ENCODE measurements around the gene CLK4.
"Not testable (repeated sequence)": the region's sequence is repeated elsewhere in the genome, so short reads cannot be mapped to it uniquely, and the experiment has no call there.

The CLK4 gene

GRCh38 chr5:178590141-178590923 lies 36.5 kb downstream of the CLK4 start, which contains the start of gene COL23A1:
Gene COL23A1, minus strand, starts transcription at chr5:178590393.
- H3K4me3 ChIP-seq (ENCODE audit: low read length): no peak within 1 kb of the TSS
- DNase-seq (ENCODE audit: low read depth, low spot score): no peak

- H3K4me3 ChIP-seq (ENCODE audit: low read length): no peak overlapping the region
- no peak for DNase-seq (ENCODE audit: low read depth, low spot score)
These were observed 37.4 kb downstream of the CLK4 start for GRCh38 chr5:178589180-178590140.

GRCh38 chr5:178588769-178589168 lies 38.1 kb downstream of the CLK4 start:
- H3K4me3 ChIP-seq (ENCODE audit: low read length): no peak overlapping the region
- no peak for DNase-seq (ENCODE audit: low read depth, low spot score)

DNA sequence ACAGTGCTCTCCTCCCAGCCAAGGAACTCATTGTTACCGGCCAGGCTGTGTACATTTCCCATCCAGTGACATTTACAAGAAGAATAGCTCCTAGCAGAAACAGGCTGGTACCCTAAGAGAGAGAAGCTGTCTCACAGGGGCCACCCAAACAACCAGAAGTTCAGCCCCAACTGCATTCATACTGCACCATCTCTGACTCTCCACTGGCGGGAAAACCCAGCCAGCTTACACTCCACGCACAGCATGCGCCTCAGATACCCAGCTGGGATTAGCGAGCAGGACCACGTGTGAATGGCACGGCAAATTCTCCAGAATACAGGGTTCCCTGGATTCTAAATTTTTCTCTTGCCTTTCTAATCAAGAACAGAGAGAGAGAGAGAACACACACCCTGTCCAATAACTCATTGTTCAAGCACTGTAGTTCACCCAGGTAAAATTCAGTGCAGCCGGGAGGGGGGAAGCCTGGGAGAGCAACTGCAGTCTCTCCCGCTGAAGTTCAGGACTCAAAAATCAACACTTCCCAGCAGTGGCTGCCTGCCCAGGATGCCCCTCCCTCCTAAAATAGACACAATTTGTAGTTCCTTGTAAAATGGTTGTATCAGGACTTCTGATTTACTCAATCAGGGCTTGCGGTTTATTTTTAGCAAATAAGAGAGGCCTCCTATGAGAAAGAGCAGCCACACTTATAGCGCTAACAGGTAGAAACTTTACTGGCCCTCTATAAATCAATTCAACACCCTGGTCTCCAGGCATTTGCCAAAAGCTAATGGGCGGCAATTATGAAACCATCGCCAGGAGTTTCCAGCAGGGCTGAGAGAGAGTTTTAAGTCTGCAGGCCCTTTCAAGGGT lies 38.9 kb downstream of the CLK4 start:
- no peak for DNase-seq (ENCODE audit: low read depth, low spot score)
- H3K4me3 ChIP-seq (ENCODE audit: low read length): no peak overlapping the region

DNA sequence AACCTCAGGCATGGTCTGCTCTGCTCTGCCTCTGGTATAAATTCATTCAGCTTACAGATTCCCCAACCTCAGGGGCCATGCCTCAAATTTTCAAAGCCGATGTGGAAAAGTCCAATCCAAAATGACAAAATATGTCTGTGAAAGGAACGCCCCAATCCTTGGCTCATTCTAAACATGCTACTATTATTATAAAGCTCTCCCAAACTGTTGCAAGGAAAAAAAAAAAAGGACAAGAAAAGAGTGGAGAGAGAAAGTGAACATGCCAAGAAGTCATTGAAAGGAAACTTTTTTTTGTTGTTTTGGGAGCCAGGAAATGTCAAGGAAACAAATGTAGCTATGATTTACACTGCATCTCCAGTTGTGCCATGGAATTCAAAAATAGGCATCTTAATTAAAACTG lies 40.5 kb downstream of the CLK4 start:
- no peak for DNase-seq (ENCODE audit: low read depth, low spot score)
- H3K4me3 ChIP-seq (ENCODE audit: low read length): no peak overlapping the region

DNA sequence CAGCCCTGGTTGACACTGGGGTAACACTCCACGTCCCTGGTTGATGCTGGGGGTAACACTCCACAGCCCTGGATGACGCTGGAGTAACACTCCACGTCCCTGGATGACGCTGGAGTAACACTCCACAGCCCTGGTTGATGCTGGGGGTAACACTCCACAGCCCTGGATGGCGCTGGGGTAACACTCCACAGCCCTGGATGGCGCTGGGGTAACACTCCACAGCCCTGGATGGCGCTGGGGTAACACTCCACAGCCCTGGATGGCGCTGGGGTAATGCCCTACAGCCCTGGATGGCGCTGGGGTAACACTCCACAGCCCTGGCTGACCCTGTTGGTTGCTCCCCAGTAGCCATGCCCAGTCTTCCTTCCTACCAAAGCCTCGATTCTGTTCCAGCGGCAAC lies 41.4 kb downstream of the CLK4 start:
- H3K4me3 ChIP-seq (ENCODE audit: low read length); DNase-seq (ENCODE audit: low read depth, low spot score): not testable (repeated sequence)

DNA sequence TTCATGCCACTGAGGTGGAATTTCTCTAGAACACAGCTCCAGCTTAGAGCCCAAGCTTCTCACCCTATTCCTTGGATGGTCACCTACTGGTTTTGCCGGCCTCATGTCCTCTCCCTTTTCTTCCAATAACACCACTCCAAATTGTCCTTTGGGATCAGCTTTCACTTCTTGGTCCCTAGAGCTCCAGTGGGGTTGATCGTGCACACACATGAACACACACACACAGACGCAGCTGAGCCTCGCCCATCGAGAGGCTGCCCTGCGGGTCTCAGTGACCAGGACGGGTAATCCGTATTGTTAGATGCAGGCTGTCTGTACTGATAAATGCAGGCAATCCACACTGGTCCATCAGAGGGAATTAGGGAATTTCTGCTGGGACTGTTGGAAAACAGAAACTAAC lies 43.6 kb downstream of the CLK4 start:
- DNase-seq (ENCODE audit: low read depth, low spot score): no peak
- no peak overlapping the region for H3K4me3 ChIP-seq (ENCODE audit: low read length)

DNA sequence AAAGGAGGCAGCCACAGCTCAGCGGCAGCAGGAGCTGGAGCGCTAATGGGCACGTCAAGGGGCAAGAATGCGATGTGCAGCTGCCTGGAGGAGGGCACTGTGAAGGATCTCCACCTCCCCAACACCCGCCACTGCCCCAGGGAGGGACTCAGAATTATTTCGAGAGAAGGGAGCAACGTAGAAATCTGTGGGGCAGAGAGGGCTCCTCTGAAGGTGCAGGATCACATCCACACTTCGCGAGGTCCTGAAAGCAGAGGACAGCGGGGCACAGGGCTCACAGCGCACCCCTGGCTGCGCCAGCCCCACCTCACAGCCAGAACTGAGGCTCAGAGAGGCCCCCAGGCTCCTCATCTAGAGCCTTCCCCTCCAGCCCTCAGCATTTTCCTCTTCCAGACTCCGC lies 44.6 kb downstream of the CLK4 start:
- H3K4me3 ChIP-seq (ENCODE audit: low read length): no peak overlapping the region
- no peak for DNase-seq (ENCODE audit: low read depth, low spot score)

- no peak overlapping the region for H3K4me3 ChIP-seq (ENCODE audit: low read length)
- DNase-seq (ENCODE audit: low read depth, low spot score): no peak
These were observed 45.2 kb downstream of the CLK4 start for GRCh38 chr5:178581621-178582020.

- no peak overlapping the region for H3K4me3 ChIP-seq (ENCODE audit: low read length)
- DNase-seq (ENCODE audit: low read depth, low spot score): no peak
These were observed 46.4 kb downstream of the CLK4 start for GRCh38 chr5:178580271-178580955.

- no peak for DNase-seq (ENCODE audit: low read depth, low spot score)
These were observed 48.9 kb downstream of the CLK4 start for GRCh38 chr5:178577944-178578343.

DNA sequence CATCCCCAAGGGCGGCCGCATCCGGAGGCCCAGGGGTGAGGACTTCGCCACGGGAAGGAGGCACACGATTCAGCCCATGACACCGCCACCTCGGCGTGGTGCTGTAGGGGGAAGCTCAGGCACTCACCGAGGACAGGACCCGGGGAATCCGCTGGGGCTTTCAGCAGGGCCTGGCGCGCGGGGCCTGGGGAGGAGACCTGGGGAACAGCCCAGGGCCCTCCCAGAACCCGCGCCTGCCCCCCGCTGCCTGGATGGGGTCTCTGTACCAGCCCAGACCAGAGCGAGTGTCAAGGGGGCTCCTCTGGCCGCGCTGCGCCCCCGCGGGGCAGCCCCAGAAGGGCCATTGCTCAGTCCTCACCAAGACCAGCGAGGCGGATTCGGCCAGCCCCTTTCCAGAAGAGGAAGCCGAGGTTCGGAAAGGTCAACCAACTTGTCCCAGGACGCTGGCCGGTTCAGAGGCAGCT lies 49.4 kb downstream of the CLK4 start:
- no peak overlapping the region for H3K4me3 ChIP-seq (ENCODE audit: low read length)
- no peak for DNase-seq (ENCODE audit: low read depth, low spot score)

More at GRCh38 chr5:178577944-178578343, 48.9 kb downstream of the CLK4 start:
- no peak overlapping the region for H3K4me3 ChIP-seq (ENCODE audit: low read length)

- H3K4me3 ChIP-seq (ENCODE audit: low read length): no peak overlapping the region
- DNase-seq (ENCODE audit: low read depth, low spot score): no peak
These were observed 50.1 kb downstream of the CLK4 start for GRCh38 chr5:178576591-178577351.

GRCh38 chr5:178573216-178573615 lies 53.6 kb downstream of the CLK4 start:
- DNase-seq (ENCODE audit: low read depth, low spot score): no peak
- H3K4me3 ChIP-seq (ENCODE audit: low read length): no peak overlapping the region

DNA sequence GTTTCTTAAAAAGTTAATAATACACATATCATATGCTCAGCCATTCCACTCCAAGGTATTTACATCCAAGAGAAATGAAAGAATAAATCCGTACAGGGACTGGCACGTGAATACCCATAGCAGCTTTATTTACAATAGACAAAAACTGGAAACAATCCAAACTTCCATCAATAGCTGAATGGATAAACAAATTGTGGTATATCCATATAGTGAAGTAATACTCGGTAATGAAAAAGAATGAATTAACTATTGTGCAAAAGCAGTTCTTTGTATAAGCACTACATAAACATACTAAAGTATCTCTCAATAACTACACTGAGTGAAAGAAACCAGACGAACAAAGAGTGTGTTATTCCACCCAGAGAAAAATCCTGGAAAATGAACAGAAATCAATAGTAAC lies 54.2 kb downstream of the CLK4 start:
- DNase-seq (ENCODE audit: low read depth, low spot score): no peak
- no peak overlapping the region for H3K4me3 ChIP-seq (ENCODE audit: low read length)

DNA sequence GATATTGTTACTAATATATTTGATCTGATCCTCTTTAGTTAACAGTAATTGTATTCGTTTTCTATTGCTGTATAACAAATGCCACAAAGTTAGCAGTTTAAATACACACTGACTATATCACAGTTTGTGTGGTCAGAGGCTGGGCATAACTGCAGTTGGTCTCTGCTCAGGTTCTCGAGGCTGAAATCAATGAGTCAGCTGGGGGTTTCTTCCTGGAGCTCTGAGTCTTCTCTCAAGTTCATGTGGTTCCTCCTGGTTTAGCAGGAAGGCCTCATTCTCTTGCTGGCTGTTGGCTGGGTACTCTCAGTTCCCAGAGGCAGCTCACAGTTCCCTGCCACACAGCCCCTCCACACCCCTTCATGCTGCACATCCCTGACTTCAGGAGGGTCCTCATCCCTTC lies 57.4 kb downstream of the CLK4 start:
- no peak for DNase-seq (ENCODE audit: low read depth, low spot score)

DNA sequence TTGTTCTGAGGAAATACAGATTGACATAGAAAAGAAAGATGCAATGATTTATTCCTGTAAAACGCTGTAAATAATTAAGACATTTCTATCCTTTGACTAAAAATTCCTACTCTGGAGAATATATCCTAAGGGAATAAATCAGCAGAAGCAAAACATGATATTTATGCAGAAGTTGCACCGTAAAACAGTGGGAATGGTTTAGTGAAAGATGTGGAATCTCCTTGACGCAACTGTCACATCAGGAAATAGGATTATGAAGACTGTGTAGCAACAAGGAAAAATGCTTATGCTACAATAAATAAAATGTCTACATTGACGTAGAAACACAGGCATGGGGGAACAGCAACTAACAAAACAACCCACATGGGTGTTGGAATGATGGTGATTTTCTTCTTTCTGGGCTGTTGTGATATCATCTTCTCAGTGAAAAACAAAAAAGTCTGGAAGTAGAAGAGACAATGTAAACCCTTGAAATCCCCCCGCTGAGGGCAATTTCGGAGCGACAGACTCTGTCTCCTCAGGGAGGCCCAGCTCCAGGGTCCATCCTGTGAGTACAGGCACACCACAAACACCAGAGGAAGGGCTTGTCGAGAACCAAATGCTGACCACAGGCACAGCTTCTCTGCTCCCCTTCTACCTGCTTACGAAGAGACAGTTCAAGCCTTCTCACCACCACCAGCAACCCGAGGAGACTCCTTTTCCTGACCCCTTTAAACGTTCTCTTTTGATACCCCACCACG lies 61.9 kb downstream of the CLK4 start:
- no peak overlapping the region for H3K4me3 ChIP-seq (ENCODE audit: low read length)
- DNase-seq (ENCODE audit: low read depth, low spot score): no peak

More for the DNA sequence above, 57.4 kb downstream of the CLK4 start:
- H3K4me3 ChIP-seq (ENCODE audit: low read length): no peak overlapping the region

All from Jurkat, Clone E6-1 (cell line).